ENCODE measurements around the gene OSBPL8. TPM values are rescaled to one million over a fixed set of nuclear protein-coding genes. Genes with fewer than 3 reads are reported as not detected.
"Not testable (repeated sequence)": the region's sequence is repeated elsewhere in the genome, so short reads cannot be mapped to it uniquely, and the experiment has no call there.

Gene OSBPL8
- total RNA-seq, 2 experiments from 2014 or later = 104 to 112 TPM

GRCh38 chr12:76532520-76532919 lies 27.1 kb downstream of the OSBPL8 start:
- Mint-ChIP-seq H3K9me3 (ENCODE audit: low read depth) (peaks cover 7% of the 10 kb centered on the region), H3K4me3 (no peak overlapping the region), H3K27me3 (no peaks in the 10 kb centered on the region), H3K36me3 (peaks cover 45% of the 10 kb centered on the region), H3K27ac (no peak overlapping the region), H3K4me1 (peaks cover 6% of the 10 kb centered on the region)
- CTCF ChIA-PET = no interaction called here
- ATAC-seq (no peak), DNase-seq (no peak)

DNA sequence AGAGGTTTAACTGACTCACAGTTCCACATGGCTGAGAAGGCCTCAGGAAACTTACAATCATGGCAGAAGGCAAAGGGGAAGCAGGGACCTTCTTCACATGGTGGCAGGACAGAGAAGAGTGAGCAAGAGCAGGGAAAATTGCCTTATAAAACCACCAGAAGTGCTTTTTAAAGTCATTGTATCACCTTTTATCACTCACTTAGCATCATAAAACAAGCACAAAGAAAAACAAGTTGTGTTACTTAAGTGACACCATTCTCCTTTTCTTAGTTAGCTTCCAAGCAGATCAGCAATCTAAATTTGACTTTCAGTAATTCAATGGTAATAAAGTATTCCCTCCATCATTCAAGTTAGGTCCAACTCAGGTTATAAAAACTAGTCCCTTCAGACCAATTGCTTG lies 28.5 kb downstream of the OSBPL8 start:
- H3K36me3 Mint-ChIP-seq = peaks cover 42% of the 10 kb centered on the region
- ATAC-seq = no peak
- H3K9me3 Mint-ChIP-seq (ENCODE audit: low read depth) = peaks cover 7% of the 10 kb centered on the region
- no peak overlapping the region for H3K4me3 Mint-ChIP-seq
- no peaks in the 10 kb centered on the region for H3K27me3 Mint-ChIP-seq
- H3K27ac Mint-ChIP-seq = no peak overlapping the region
- no peak for DNase-seq
- CTCF ChIA-PET = no interaction called here
- H3K4me1 Mint-ChIP-seq = peaks cover 6% of the 10 kb centered on the region

- ATAC-seq (no peak), DNase-seq (no peak)
- Mint-ChIP-seq H3K36me3 (peaks cover 40% of the 10 kb centered on the region), H3K27ac (no peak overlapping the region), H3K27me3 (no peaks in the 10 kb centered on the region), H3K4me3 (no peak overlapping the region), H3K4me1 (peaks cover 4% of the 10 kb centered on the region), H3K9me3 (ENCODE audit: low read depth) (peaks cover 4% of the 10 kb centered on the region)
- CTCF ChIA-PET = no interaction called here
Observed at GRCh38 chr12:76530516-76530915, 29.1 kb downstream of the OSBPL8 start.

GRCh38 chr12:76529226-76529918 lies 30.2 kb downstream of the OSBPL8 start:
- no peak overlapping the region for H3K27ac Mint-ChIP-seq
- no peaks in the 10 kb centered on the region for H3K27me3 Mint-ChIP-seq
- peaks cover 38% of the 10 kb centered on the region for H3K36me3 Mint-ChIP-seq
- no peak overlapping the region for H3K4me3 Mint-ChIP-seq
- DNase-seq (no peak), ATAC-seq (no peak)
- CTCF ChIA-PET = interaction anchor here (1.1 kb wide), 1 partner anchor 16 kb away, joined by 3 read pairs; no protein-coding TSS in a partner anchor
- H3K9me3 Mint-ChIP-seq (ENCODE audit: low read depth) = peaks cover 2% of the 10 kb centered on the region
- peaks cover 2% of the 10 kb centered on the region for H3K4me1 Mint-ChIP-seq

DNA sequence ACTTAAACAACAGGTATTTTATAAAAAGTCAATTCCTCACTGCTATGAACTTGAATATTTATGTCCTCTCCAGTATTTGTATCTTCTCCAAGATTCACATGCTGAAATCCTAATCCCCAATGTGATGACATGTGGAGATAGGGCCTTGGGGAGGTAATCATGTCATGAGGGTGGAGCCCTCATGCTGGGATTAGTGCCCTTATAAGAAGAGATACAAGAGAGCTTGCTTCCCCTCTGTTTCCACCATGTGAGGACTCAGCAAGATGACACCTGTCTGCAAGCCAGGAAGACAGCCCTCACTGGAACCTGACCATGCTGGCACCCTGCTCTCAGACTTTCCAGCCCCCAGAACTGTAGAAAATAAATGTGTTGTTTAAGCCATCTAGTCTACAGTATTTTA lies 36.2 kb downstream of the OSBPL8 start:
- Mint-ChIP-seq H3K9me3 (ENCODE audit: low read depth) (peaks cover 21% of the 10 kb centered on the region), H3K4me1 (peaks cover 20% of the 10 kb centered on the region), H3K36me3 (peaks cover 53% of the 10 kb centered on the region), H3K27me3 (no peaks in the 10 kb centered on the region), H3K4me3 (no peak overlapping the region), H3K27ac (no peak overlapping the region)
- DNase-seq (no peak), ATAC-seq (no peak)
- CTCF ChIA-PET = no interaction called here

DNA sequence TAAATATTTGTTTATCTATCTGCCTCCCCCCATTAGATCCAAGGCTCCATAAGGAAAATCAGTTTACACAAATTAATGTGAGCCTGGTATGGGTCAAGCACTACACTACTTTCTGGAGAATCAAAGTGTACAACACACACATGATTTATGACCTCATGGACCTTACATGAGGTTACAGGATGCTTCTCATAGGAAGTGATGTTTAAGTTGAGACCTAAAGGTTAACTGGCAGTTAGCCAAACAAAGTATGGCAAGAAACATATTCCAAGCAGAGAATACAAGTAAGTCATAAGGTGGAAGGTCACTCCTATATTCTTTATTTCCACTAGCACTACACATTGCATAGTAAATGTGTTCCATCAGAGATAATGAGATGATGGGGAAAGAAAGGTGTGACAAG lies 39.2 kb downstream of the OSBPL8 start:
- Mint-ChIP-seq H3K4me1 (peaks cover 20% of the 10 kb centered on the region), H3K27ac (no peak overlapping the region), H3K36me3 (peaks cover 58% of the 10 kb centered on the region), H3K27me3 (no peaks in the 10 kb centered on the region), H3K4me3 (no peak overlapping the region), H3K9me3 (ENCODE audit: low read depth) (peaks cover 21% of the 10 kb centered on the region)
- no peak for ATAC-seq
- DNase-seq = no peak
- CTCF ChIA-PET = interaction anchor here (0.5 kb wide), 1 partner anchor 86 kb away, joined by 3 read pairs; no protein-coding TSS in a partner anchor

- peaks cover 63% of the 10 kb centered on the region for H3K36me3 Mint-ChIP-seq
- H3K27ac Mint-ChIP-seq = no peak overlapping the region
- H3K9me3 Mint-ChIP-seq (ENCODE audit: low read depth) = peaks cover 23% of the 10 kb centered on the region
- H3K4me3 Mint-ChIP-seq = no peak overlapping the region
- H3K4me1 Mint-ChIP-seq = peaks cover 20% of the 10 kb centered on the region
- ATAC-seq (peak; percentile 42), DNase-seq (peak; percentile 47)
- no peaks in the 10 kb centered on the region for H3K27me3 Mint-ChIP-seq
- CTCF ChIA-PET = no interaction called here
Observed at GRCh38 chr12:76519538-76519937, 40.0 kb downstream of the OSBPL8 start.

GRCh38 chr12:76518699-76519098 lies 40.9 kb downstream of the OSBPL8 start:
- peaks cover 26% of the 10 kb centered on the region for H3K9me3 Mint-ChIP-seq (ENCODE audit: low read depth)

DNA sequence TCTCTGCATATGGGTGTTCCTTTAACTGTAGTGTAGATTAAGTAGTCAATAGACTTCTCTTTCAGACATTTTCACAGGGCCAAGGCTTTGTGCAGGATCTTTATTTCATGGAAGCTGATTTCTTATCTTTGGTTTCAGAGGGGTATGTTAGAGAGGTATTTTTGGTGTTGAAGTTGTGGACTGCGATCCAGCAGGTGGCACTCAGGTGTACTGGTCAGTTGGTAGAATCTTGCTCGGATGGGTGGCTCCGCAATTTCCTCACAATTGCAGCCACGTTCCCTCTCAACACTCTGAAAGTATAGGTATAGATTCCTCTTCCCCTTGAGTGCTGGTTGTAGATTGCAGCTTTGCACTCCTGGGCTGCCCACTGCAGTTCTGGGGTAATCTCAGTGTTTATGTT lies 44.3 kb downstream of the OSBPL8 start:
- H3K9me3 Mint-ChIP-seq (ENCODE audit: low read depth) = peaks cover 17% of the 10 kb centered on the region
- no peak overlapping the region for H3K27ac Mint-ChIP-seq
- H3K36me3 Mint-ChIP-seq = peaks cover 47% of the 10 kb centered on the region
- ATAC-seq (no peak), DNase-seq (no peak)
- no peaks in the 10 kb centered on the region for H3K27me3 Mint-ChIP-seq
- H3K4me1 Mint-ChIP-seq = peaks cover 14% of the 10 kb centered on the region
- no peak overlapping the region for H3K4me3 Mint-ChIP-seq
- CTCF ChIA-PET = interaction anchor here (1.0 kb wide), 1 partner anchor 8 kb away, joined by 3 read pairs; no protein-coding TSS in a partner anchor

More at GRCh38 chr12:76518699-76519098, 40.9 kb downstream of the OSBPL8 start:
- CTCF ChIA-PET = no interaction called here
- no peak for DNase-seq
- ATAC-seq = no peak
- no peaks in the 10 kb centered on the region for H3K27me3 Mint-ChIP-seq
- H3K4me1 Mint-ChIP-seq = peaks cover 20% of the 10 kb centered on the region
- no peak overlapping the region for H3K4me3 Mint-ChIP-seq
- peaks cover 64% of the 10 kb centered on the region for H3K36me3 Mint-ChIP-seq
- no peak overlapping the region for H3K27ac Mint-ChIP-seq

DNA sequence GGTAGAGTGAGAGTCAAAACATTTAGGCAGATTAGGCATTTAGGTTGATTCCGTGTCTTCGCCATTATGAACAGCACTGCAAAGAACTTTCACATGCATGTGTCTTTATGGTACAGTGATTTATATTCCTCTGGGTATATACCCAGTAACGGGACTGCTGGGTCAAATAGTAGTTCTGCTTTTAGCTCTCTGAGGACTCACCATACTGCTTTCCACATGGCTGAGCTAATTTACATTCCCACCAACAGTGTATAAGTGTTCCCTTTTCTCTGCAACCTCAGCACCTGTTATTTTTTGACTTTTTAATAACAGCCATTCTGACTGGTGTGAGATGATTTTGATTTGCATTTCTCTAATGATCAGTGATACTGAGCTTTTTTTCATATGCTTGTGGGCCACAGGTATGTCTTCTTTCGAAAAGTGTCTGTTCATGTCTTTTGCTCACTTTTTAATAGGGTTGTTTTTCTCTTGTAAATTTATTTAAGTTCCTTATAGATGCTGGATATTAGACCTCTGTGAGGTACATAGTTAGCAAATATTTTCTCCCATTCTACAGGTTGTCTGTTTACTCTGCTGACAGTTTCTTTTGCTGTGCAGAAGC lies 48.4 kb downstream of the OSBPL8 start:
- H3K36me3 Mint-ChIP-seq = peaks cover 37% of the 10 kb centered on the region
- DNase-seq, ATAC-seq, H3K27ac Mint-ChIP-seq, CTCF ChIA-PET, H3K4me3 Mint-ChIP-seq, H3K27me3 Mint-ChIP-seq, H3K4me1 Mint-ChIP-seq: not testable (repeated sequence)
- peaks cover 15% of the 10 kb centered on the region for H3K9me3 Mint-ChIP-seq (ENCODE audit: low read depth)

- Mint-ChIP-seq H3K27ac (no peak overlapping the region), H3K9me3 (ENCODE audit: low read depth) (peaks cover 8% of the 10 kb centered on the region), H3K27me3 (no peaks in the 10 kb centered on the region), H3K4me3 (no peak overlapping the region), H3K36me3 (peaks cover 28% of the 10 kb centered on the region), H3K4me1 (no peaks in the 10 kb centered on the region)
- CTCF ChIA-PET = no interaction called here
- ATAC-seq (no peak), DNase-seq (no peak)
Observed at GRCh38 chr12:76508128-76508980, 51.2 kb downstream of the OSBPL8 start.

DNA sequence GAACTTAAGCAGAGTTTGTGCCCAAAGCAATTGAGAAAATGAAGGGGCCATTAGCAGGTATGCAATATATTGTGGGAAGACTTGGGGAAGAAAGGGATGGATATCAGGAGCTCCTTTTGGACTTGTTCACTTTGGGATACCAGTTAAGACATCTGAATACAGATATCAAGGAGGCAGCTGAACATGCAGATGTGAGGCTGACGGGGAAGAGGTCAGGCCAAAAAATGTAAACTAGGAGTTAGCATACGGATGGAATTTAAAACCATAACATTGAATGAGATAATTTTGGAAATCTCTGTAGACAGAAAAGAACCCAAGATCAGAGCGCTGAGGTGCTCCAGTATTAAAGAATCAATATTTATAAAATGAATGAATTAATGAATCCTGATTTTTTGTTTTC lies 53.4 kb downstream of the OSBPL8 start:
- no peak for DNase-seq
- H3K4me1 Mint-ChIP-seq = no peaks in the 10 kb centered on the region

DNA sequence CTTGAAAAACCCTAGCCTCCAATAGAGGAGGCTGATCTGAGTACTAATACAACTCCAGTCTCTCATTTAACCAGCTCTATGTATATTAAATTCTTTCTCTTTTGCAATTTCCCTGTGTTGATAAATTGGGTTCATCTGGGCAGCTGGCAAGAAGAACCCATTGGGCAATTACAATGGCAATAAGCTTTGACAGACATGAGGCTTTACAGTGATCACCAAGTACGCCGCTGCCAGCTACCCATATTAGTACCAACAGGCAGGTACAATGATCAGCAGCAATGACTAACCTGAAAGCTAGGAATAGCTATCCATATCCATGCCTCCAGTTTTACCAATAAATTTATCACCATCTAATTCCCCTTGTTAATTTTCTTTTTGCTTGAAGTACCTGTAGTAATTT lies 54.5 kb downstream of the OSBPL8 start:
- ATAC-seq = no peak
- Mint-ChIP-seq H3K4me1 (no peaks in the 10 kb centered on the region), H3K27me3 (no peaks in the 10 kb centered on the region), H3K27ac (no peak overlapping the region), H3K9me3 (ENCODE audit: low read depth) (peaks cover 5% of the 10 kb centered on the region), H3K4me3 (no peak overlapping the region), H3K36me3 (peaks cover 37% of the 10 kb centered on the region)
- DNase-seq = no peak
- CTCF ChIA-PET = no interaction called here

More for the DNA sequence above, 53.4 kb downstream of the OSBPL8 start:
- Mint-ChIP-seq H3K36me3 (peaks cover 37% of the 10 kb centered on the region), H3K4me3 (no peak overlapping the region), H3K27me3 (no peaks in the 10 kb centered on the region), H3K27ac (no peak overlapping the region), H3K9me3 (ENCODE audit: low read depth) (peaks cover 5% of the 10 kb centered on the region)
- CTCF ChIA-PET = no interaction called here
- ATAC-seq = no peak
